Mesenchymal stem cell (in vitro differentiated cells and primary cell): ENCODE data around the gene STK10.

Experiments
- DNase-seq: peaks from one replicate; pipeline ENCODE4 v3.0.0-alpha.2; 2013
- H2AFZ ChIP-seq: one replicate; pipeline ENCODE4 v1.6.1; 2013; ENCODE audit warnings: low read depth, mild to moderate bottlenecking, control low read depth, inconsistent platforms, low read length, moderate library complexity
- H2AK5ac ChIP-seq: 2 replicates; pipeline ENCODE4 v1.6.1; 2013; ENCODE audit warnings: low read length, moderate library complexity, mild to moderate bottlenecking, inconsistent platforms; ENCODE audit not compliant: severe bottlenecking
- H2BK120ac ChIP-seq: one replicate; pipeline ENCODE4 v1.6.1; 2013; ENCODE audit warnings: low read depth, mild to moderate bottlenecking, inconsistent platforms, low read length, moderate library complexity
- H2BK12ac ChIP-seq, 2 experiments: one replicate each; pipeline ENCODE4 v1.6.1; 2013; ENCODE audit warnings: inconsistent platforms in 2 of 2, low read length in 2 of 2, mild to moderate bottlenecking in 2 of 2, moderate library complexity in 2 of 2, control low read depth in 1 of 2
- H2BK15ac ChIP-seq: one replicate; pipeline ENCODE4 v1.6.1; 2013; ENCODE audit warnings: mild to moderate bottlenecking, low read depth, inconsistent platforms; ENCODE audit not compliant: poor library complexity, severe bottlenecking
- H2BK5ac ChIP-seq: 2 replicates; pipeline ENCODE4 v1.6.1; 2013; ENCODE audit warnings: low read depth, mild to moderate bottlenecking, low read length, control low read depth, inconsistent platforms; ENCODE audit not compliant: poor library complexity, severe bottlenecking
- H3K14ac ChIP-seq, 2 experiments: one replicate each; pipeline ENCODE4 v1.6.1; 2013; ENCODE audit warnings: inconsistent platforms in 2 of 2, low read length in 2 of 2, control low read depth in 1 of 2, mild to moderate bottlenecking in 1 of 2, moderate library complexity in 1 of 2
- H3K18ac ChIP-seq, 2 experiments: one replicate each; pipeline ENCODE4 v1.6.1; 2013; ENCODE audit warnings: inconsistent platforms in 2 of 2, low read length in 2 of 2, control low read depth in 1 of 2, low read depth in 1 of 2, mild to moderate bottlenecking in 1 of 2
- H3K23ac ChIP-seq, 2 experiments: one replicate each; pipeline ENCODE4 v1.6.1; 2013; ENCODE audit warnings: inconsistent platforms in 2 of 2, low read length in 2 of 2, mild to moderate bottlenecking in 2 of 2, moderate library complexity in 2 of 2, control low read depth in 1 of 2
- H3K27ac ChIP-seq: 2 replicates; pipeline ENCODE4 v1.5.1; 2013; ENCODE audit warnings: mild to moderate bottlenecking, moderate library complexity, low read length, control low read depth, inconsistent platforms; ENCODE audit not compliant: poor library complexity, severe bottlenecking
- H3K27me3 ChIP-seq, 2 experiments: 2 replicates each; pipeline versions ENCODE4 v1.6.1 to v1.7.0; 2013; ENCODE audit warnings: low read length in 2 of 2, mild to moderate bottlenecking in 2 of 2, moderate library complexity in 2 of 2, control low read depth in 1 of 2, inconsistent platforms in 1 of 2; ENCODE audit not compliant: control insufficient read depth in 1 of 2, insufficient read depth in 1 of 2
- H3K36me3 ChIP-seq, 2 experiments: 2 replicates each; pipeline versions ENCODE4 v1.6.1 to v1.7.0; 2013; ENCODE audit warnings: low read length in 2 of 2, control low read depth in 1 of 2, inconsistent platforms in 1 of 2, low read depth in 1 of 2, mild to moderate bottlenecking in 1 of 2; ENCODE audit not compliant: insufficient read depth in 2 of 2, control insufficient read depth in 1 of 2
- H3K4ac ChIP-seq, 2 experiments: one replicate each; pipeline ENCODE4 v1.6.1; 2013; ENCODE audit warnings: inconsistent platforms in 2 of 2, low read length in 2 of 2, mild to moderate bottlenecking in 2 of 2, moderate library complexity in 2 of 2, control low read depth in 1 of 2, low read depth in 1 of 2
- H3K4me1 ChIP-seq: 2 replicates; pipeline ENCODE4 v1.6.1; 2013; ENCODE audit warnings: low read depth, low read length, control low read depth; ENCODE audit not compliant: control insufficient read depth, insufficient read depth
- H3K4me2 ChIP-seq: 2 replicates; pipeline ENCODE4 v1.6.1; 2013; ENCODE audit warnings: low read length, mild to moderate bottlenecking, inconsistent platforms; ENCODE audit not compliant: poor library complexity, severe bottlenecking
- H3K4me3 ChIP-seq, 2 experiments: 2 replicates each; pipeline versions ENCODE4 v1.5.1 to v1.7.0; 2013; ENCODE audit warnings: low read length in 2 of 2, mild to moderate bottlenecking in 2 of 2, control low read depth in 1 of 2, low read depth in 1 of 2; ENCODE audit not compliant: insufficient read depth in 1 of 2
- H3K79me1 ChIP-seq: replicated peaks from 2 replicates; pipeline ENCODE4 v1.6.1; 2013; ENCODE audit warnings: mild to moderate bottlenecking, control low read depth, low read length, inconsistent platforms; ENCODE audit not compliant: poor library complexity, severe bottlenecking
- H3K9ac ChIP-seq: 2 replicates; pipeline ENCODE4 v1.7.0; 2013; ENCODE audit warnings: mild to moderate bottlenecking, low read length, moderate library complexity
- H3K9me3 ChIP-seq: 2 replicates; pipeline ENCODE4 v1.7.0; 2013; ENCODE audit warnings: mild to moderate bottlenecking, low read length; ENCODE audit not compliant: control insufficient read depth
- H4K8ac ChIP-seq: one replicate; pipeline ENCODE4 v1.6.1; 2013; ENCODE audit warnings: inconsistent platforms, mild to moderate bottlenecking, low read length, moderate library complexity
- H4K91ac ChIP-seq: one replicate; pipeline ENCODE4 v1.6.1; 2013; ENCODE audit warnings: mild to moderate bottlenecking, low read length, inconsistent platforms
- WGBS: methylation state at CpG from one replicate; pipeline ENCODE4 v1.1.7; 2013; ENCODE audit warnings: mixed read lengths; 5-methylcytosine and 5-hydroxymethylcytosine counted together

STK10 gene

GRCh38 chr5:172015346-172015745 is 172.7 kb downstream of the STK10 start:
- H2BK120ac ChIP-seq, result no peak overlapping the region
- no peak overlapping the region for H4K91ac ChIP-seq
- H3K4me2 ChIP-seq, result no peak overlapping the region
- H3K4me3 ChIP-seq, result no peak overlapping the region
- no peak overlapping the region for H3K23ac ChIP-seq
- no peak for DNase-seq
- no peak overlapping the region for H2BK12ac ChIP-seq
- H4K8ac ChIP-seq, result no peak overlapping the region
- H3K14ac ChIP-seq, result no peak overlapping the region
- H3K9me3 ChIP-seq, result no peaks in the 10 kb centered on the region
- no peak overlapping the region for H3K4ac ChIP-seq
- H3K27me3 ChIP-seq, result no peaks in the 10 kb centered on the region
- no peak overlapping the region for H2BK15ac ChIP-seq
- H3K9ac ChIP-seq, result no peak overlapping the region
- no peaks in the 10 kb centered on the region for H3K79me1 ChIP-seq
- 88% methylated on average over 4 of the region's 4 CpGs for WGBS
- H3K18ac ChIP-seq, result peak overlapping the region in 1 of 2 experiments; percentile 40
- H3K36me3 ChIP-seq, result no peaks in the 10 kb centered on the region
- no peak overlapping the region for H2AK5ac ChIP-seq
- peaks cover 1% of the 10 kb centered on the region for H3K4me1 ChIP-seq
- no peak overlapping the region for H3K27ac ChIP-seq
- no peak overlapping the region for H2BK5ac ChIP-seq
- no peak overlapping the region for H2AFZ ChIP-seq

- Histone ChIP-seq H3K27me3 (no peaks in the 10 kb centered on the region), H2BK12ac (no peak overlapping the region), H3K79me1 (peaks cover 6% of the 10 kb centered on the region), H2BK5ac (no peak overlapping the region), H3K4me3 (no peak overlapping the region), H3K4me1 (peaks cover 6% of the 10 kb centered on the region), H3K4ac (no peak overlapping the region), H2BK15ac (no peak overlapping the region), H4K91ac (no peak overlapping the region), H4K8ac (no peak overlapping the region), H3K27ac (no peak overlapping the region), H3K4me2 (no peak overlapping the region), H3K9me3 (no peaks in the 10 kb centered on the region), H3K18ac (no peak overlapping the region), H2AK5ac (no peak overlapping the region), H3K14ac (no peak overlapping the region), H3K23ac (no peak overlapping the region), H3K36me3 (no peaks in the 10 kb centered on the region), H2BK120ac (no peak overlapping the region), H3K9ac (no peak overlapping the region), H2AFZ (no peak overlapping the region)
- peak; percentile 26 for DNase-seq
- WGBS, result 55% methylated on average over 1 of the region's 2 CpGs
Measured at GRCh38 chr5:172010278-172010677, 177.7 kb downstream of the STK10 start.

- Histone ChIP-seq H3K36me3 (no peaks in the 10 kb centered on the region), H4K8ac (no peak overlapping the region), H3K27me3 (no peaks in the 10 kb centered on the region), H3K23ac (no peak overlapping the region), H2BK120ac (no peak overlapping the region), H3K18ac (no peak overlapping the region), H2BK12ac (no peak overlapping the region), H2BK15ac (no peak overlapping the region), H4K91ac (no peak overlapping the region), H3K79me1 (peaks cover 6% of the 10 kb centered on the region), H3K4ac (no peak overlapping the region), H2AFZ (no peak overlapping the region), H2AK5ac (no peak overlapping the region), H3K27ac (no peak overlapping the region), H2BK5ac (no peak overlapping the region), H3K4me2 (no peak overlapping the region), H3K4me1 (peaks cover 6% of the 10 kb centered on the region), H3K14ac (no peak overlapping the region), H3K9me3 (no peaks in the 10 kb centered on the region), H3K4me3 (no peak overlapping the region), H3K9ac (no peak overlapping the region)
- no peak for DNase-seq
- 74% methylated on average over 5 of the region's 5 CpGs for WGBS
Measured at GRCh38 chr5:172009536-172010270, 178.3 kb downstream of the STK10 start.

- Histone ChIP-seq H3K27ac (no peak overlapping the region), H3K14ac (no peak overlapping the region), H3K79me1 (peaks cover 6% of the 10 kb centered on the region), H3K4me1 (peaks cover 6% of the 10 kb centered on the region), H3K23ac (no peak overlapping the region), H2AK5ac (no peak overlapping the region), H3K36me3 (no peaks in the 10 kb centered on the region), H3K4me3 (peak overlapping the region in 1 of 2 experiments; percentile 93), H2BK12ac (no peak overlapping the region), H3K4ac (no peak overlapping the region), H2BK120ac (no peak overlapping the region), H2BK5ac (no peak overlapping the region), H3K18ac (no peak overlapping the region), H3K9me3 (no peaks in the 10 kb centered on the region), H3K27me3 (no peaks in the 10 kb centered on the region), H2BK15ac (no peak overlapping the region), H4K8ac (no peak overlapping the region), H4K91ac (no peak overlapping the region), H2AFZ (no peak overlapping the region), H3K9ac (peak overlapping the region; percentile 90), H3K4me2 (no peak overlapping the region)
- DNase-seq, result no peak
- 26% methylated on average over 4 of the region's 6 CpGs for WGBS
Measured at GRCh38 chr5:172008689-172009141, 179.3 kb downstream of the STK10 start.
